ENCODE measurements around the gene IFT88.

Gene IFT88

GRCh38 chr13:20715330-20715712 lies 148.4 kb downstream of the IFT88 start:
- no peak for DNase-seq (ENCODE audit: low read depth in 2 of 2)

- no peak for DNase-seq (ENCODE audit: low read depth in 2 of 2)
Observed at GRCh38 chr13:20716951-20717350, 150.0 kb downstream of the IFT88 start.

GRCh38 chr13:20717581-20718542 lies 150.9 kb downstream of the IFT88 start:
- DNase-seq (ENCODE audit: low read depth in 2 of 2) = no peak

- no peak for DNase-seq (ENCODE audit: low read depth in 2 of 2)
Observed at GRCh38 chr13:20718958-20719566, 152.1 kb downstream of the IFT88 start.

GRCh38 chr13:20719783-20720182 lies 152.8 kb downstream of the IFT88 start:
- DNase-seq (ENCODE audit: low read depth in 2 of 2) = no peak

DNA sequence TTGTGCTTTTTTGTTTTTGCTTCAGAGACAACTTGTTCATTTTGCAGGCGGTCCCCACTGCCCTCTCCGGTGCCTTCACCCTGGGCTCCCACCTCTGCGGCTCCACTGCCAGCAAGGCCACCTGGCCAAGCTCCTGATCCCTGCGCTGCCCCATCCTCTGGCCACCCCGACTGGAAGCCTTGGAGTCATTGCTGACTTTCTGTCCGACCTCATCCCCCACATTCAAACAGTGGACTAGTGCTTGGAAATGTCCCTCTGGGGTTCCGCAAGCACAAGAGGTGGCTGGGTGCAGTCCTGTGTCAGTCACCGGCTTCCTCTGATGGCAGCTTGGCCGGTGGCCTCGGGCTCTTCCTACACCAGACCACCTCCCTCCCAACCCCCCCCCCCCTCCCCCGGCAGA lies 153.5 kb downstream of the IFT88 start:
- DNase-seq (ENCODE audit: low read depth in 2 of 2) = no peak

GRCh38 chr13:20721058-20721453 lies 154.1 kb downstream of the IFT88 start:
- DNase-seq (ENCODE audit: low read depth in 2 of 2) = no peak

DNA sequence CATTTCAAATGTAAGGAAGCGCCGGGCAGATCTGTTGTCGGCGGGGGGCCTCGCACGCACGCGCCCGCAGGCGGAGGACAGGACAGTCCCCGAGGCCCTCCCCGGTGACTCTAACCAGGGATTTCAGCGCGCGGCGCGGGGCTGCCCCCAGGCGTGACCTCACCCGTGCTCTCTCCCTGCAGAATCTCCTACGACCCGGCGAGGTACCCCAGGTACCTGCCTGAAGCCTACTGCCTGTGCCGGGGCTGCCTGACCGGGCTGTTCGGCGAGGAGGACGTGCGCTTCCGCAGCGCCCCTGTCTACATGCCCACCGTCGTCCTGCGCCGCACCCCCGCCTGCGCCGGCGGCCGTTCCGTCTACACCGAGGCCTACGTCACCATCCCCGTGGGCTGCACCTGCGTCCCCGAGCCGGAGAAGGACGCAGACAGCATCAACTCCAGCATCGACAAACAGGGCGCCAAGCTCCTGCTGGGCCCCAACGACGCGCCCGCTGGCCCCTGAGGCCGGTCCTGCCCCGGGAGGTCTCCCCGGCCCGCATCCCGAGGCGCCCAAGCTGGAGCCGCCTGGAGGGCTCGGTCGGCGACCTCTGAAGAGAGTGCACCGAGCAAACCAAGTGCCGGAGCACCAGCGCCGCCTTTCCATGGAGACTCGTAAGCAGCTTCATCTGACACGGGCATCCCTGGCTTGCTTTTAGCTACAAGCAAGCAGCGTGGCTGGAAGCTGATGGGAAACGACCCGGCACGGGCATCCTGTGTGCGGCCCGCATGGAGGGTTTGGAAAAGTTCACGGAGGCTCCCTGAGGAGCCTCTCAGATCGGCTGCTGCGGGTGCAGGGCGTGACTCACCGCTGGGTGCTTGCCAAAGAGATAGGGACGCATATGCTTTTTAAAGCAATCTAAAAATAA lies 154.7 kb downstream of the IFT88 start:
- no peak for DNase-seq (ENCODE audit: low read depth in 2 of 2)

GRCh38 chr13:20727856-20728255 lies 160.9 kb downstream of the IFT88 start:
- DNase-seq (ENCODE audit: low read depth in 2 of 2) = no peak

- DNase-seq (ENCODE audit: low read depth in 2 of 2) = no peak
Observed at GRCh38 chr13:20728579-20729311, 161.8 kb downstream of the IFT88 start.

DNA sequence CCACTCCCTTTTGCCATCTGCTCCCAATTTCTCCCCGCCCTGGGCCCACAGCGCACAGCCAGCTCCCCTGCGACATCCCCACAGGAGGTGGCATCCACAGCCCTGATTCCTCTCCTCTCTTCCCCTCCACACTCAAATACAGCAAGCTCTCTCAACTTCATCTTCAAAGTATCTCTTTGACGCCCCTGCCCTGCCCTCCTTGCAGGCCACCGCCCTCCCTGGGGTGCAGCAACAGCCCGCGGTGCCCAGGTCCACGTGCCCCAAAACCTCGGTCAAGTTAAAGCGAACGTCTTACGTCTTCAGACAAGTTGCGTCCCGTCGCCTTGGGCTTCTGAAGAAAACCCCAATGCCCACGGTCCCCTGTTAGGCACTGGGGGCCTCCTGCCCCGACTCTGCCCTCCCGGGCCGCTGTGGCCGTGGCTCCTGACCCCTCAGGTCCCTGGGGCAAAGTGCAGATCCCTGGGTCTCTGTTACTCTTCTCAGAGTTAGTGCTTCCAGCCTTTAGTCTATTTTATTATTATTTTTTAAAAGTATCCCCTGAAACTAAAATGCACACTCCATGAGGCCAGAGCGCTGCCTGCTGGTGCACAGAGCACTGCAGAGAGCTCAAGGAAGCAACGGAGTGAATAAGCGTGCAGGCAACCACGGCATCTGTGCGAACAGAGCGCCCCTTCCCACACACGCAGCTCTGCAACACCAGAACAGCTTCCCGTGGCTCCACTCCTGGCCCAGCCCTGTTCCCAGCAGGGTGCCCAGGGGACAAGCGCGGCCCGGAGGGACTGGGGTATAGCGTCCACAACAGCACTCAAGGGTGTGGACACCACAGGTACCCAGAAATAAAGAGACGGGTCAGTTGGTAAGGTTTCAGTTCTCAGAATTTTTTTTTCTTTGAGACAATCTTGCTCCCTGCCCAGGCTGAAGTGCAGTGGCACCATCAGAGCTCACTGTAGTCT lies 163.0 kb downstream of the IFT88 start:
- no peak for DNase-seq (ENCODE audit: low read depth in 2 of 2)

GRCh38 chr13:20738616-20739015 lies 171.7 kb downstream of the IFT88 start:
- DNase-seq (ENCODE audit: low read depth in 2 of 2) = no peak

- DNase-seq (ENCODE audit: low read depth in 2 of 2) = no peak
Observed at GRCh38 chr13:20740021-20740420, 173.1 kb downstream of the IFT88 start.
